ENCODE data around the gene GLTP.
"Not testable (repeated sequence)": the region's sequence is repeated elsewhere in the genome, so short reads cannot be mapped to it uniquely, and the experiment has no call there.

GLTP gene

GRCh38 chr12:109880043-109880931, at the start of gene GLTP:
Gene GLTP (minus strand): TSS chr12:109880541. CDS start chr12:109880374, 167 bp downstream.
- H3K9me3 Mint-ChIP-seq, result no peaks in the 10 kb centered on the region
- H3K27me3 Mint-ChIP-seq (ENCODE audit: low read depth), result peaks cover 32% of the 10 kb centered on the region
- no peaks in the 10 kb centered on the region for H3K36me3 Mint-ChIP-seq (ENCODE audit: low read depth)
- peak within 1 kb of the TSS; percentile 34 to 59 (median 40) for H3K27ac Mint-ChIP-seq
- H3K4me3 Mint-ChIP-seq, result peak within 1 kb of the TSS; percentile 91 to 98 (median 96)
- peaks cover 37% of the 10 kb centered on the region for H3K4me1 Mint-ChIP-seq
- TF ChIP-seq CTCF (IDR thresholded peaks at IDR 0.05; ENCODE audit: unreplicated experiment in 3 of 3), result peak; percentile 42 to 50 (median 47)

- not testable (repeated sequence) for H3K9me3 Mint-ChIP-seq; H3K27me3 Mint-ChIP-seq (ENCODE audit: low read depth); H3K4me3 Mint-ChIP-seq; H3K27ac Mint-ChIP-seq
- peaks cover 18% of the 10 kb centered on the region for H3K4me1 Mint-ChIP-seq
- peaks cover 42% of the 10 kb centered on the region for H3K36me3 Mint-ChIP-seq (ENCODE audit: low read depth)
These were observed 49.0 kb upstream of the GLTP start for GRCh38 chr12:109929326-109929725.

- no peaks in the 10 kb centered on the region for H3K9me3 Mint-ChIP-seq
- H3K4me3 Mint-ChIP-seq, result no peak overlapping the region
- H3K27me3 Mint-ChIP-seq (ENCODE audit: low read depth), result no peaks in the 10 kb centered on the region
- TF ChIP-seq CTCF (IDR thresholded peaks at IDR 0.05; ENCODE audit: unreplicated experiment in 3 of 3), result no peak
- peaks cover 35% of the 10 kb centered on the region for H3K36me3 Mint-ChIP-seq (ENCODE audit: low read depth)
- no peak overlapping the region for H3K27ac Mint-ChIP-seq
- peaks cover 18% of the 10 kb centered on the region for H3K4me1 Mint-ChIP-seq
These were observed 47.8 kb upstream of the GLTP start for GRCh38 chr12:109928058-109928656.

GRCh38 chr12:109927622-109928021, 47.3 kb upstream of the GLTP start:
- Mint-ChIP-seq H3K36me3 (ENCODE audit: low read depth) (peaks cover 30% of the 10 kb centered on the region), H3K4me1 (peaks cover 21% of the 10 kb centered on the region), H3K9me3 (no peaks in the 10 kb centered on the region), H3K27ac (peak overlapping the region; percentile 14 to 77 (median 60)), H3K4me3 (no peak overlapping the region), H3K27me3 (ENCODE audit: low read depth) (no peaks in the 10 kb centered on the region)
- peak; percentile 34 to 52 (median 40) for TF ChIP-seq CTCF (IDR thresholded peaks at IDR 0.05; ENCODE audit: unreplicated experiment in 3 of 3)

- peaks cover 20% of the 10 kb centered on the region for H3K36me3 Mint-ChIP-seq (ENCODE audit: low read depth)
- H3K4me3 Mint-ChIP-seq, result no peak overlapping the region
- no peaks in the 10 kb centered on the region for H3K9me3 Mint-ChIP-seq
- no peak for TF ChIP-seq CTCF (IDR thresholded peaks at IDR 0.05; ENCODE audit: unreplicated experiment in 3 of 3)
- no peak overlapping the region for H3K27ac Mint-ChIP-seq
- no peaks in the 10 kb centered on the region for H3K27me3 Mint-ChIP-seq (ENCODE audit: low read depth)
- peaks cover 18% of the 10 kb centered on the region for H3K4me1 Mint-ChIP-seq
These were observed 46.3 kb upstream of the GLTP start for GRCh38 chr12:109926488-109927210.

GRCh38 chr12:109926016-109926415, 45.7 kb upstream of the GLTP start:
- no peaks in the 10 kb centered on the region for H3K9me3 Mint-ChIP-seq
- no peak overlapping the region for H3K4me3 Mint-ChIP-seq
- TF ChIP-seq CTCF (IDR thresholded peaks at IDR 0.05; ENCODE audit: unreplicated experiment in 3 of 3), result no peak
- H3K36me3 Mint-ChIP-seq (ENCODE audit: low read depth), result peaks cover 17% of the 10 kb centered on the region
- H3K27ac Mint-ChIP-seq, result no peak overlapping the region
- H3K27me3 Mint-ChIP-seq (ENCODE audit: low read depth), result no peaks in the 10 kb centered on the region
- peaks cover 18% of the 10 kb centered on the region for H3K4me1 Mint-ChIP-seq

All from nephron (organoid).